Progenitor cell of endocrine pancreas (in vitro differentiated cells): Measurements from ENCODE around the gene PTTG1. TPM values are rescaled to one million over a fixed set of nuclear protein-coding genes. Genes with fewer than 3 reads are reported as not detected.

Experiments
- DNase-seq: peaks from one replicate; pipeline ENCODE4 v3.0.0; 2021; ENCODE audit warnings: low spot score; ENCODE audit not compliant: unreplicated experiment
- H3K27ac Mint-ChIP-seq: 2 replicates; pipeline ENCODE4 v1.8.0; 2021; ENCODE audit warnings: mild to moderate bottlenecking, moderate library complexity, mixed read lengths
- H3K27me3 Mint-ChIP-seq: 2 replicates; pipeline ENCODE4 v1.8.0; 2021; ENCODE audit warnings: mixed read lengths
- H3K36me3 Mint-ChIP-seq: 2 replicates; pipeline ENCODE4 v1.8.0; 2022; ENCODE audit warnings: mixed read lengths; ENCODE audit not compliant: insufficient read depth
- H3K4me1 Mint-ChIP-seq: 2 replicates; pipeline ENCODE4 v1.8.0; 2021; ENCODE audit warnings: low read depth, mixed read lengths
- H3K4me3 Mint-ChIP-seq: 2 replicates; pipeline ENCODE4 v1.8.0; 2021; ENCODE audit warnings: low read depth, mild to moderate bottlenecking, moderate library complexity, mixed read lengths
- H3K9me3 Mint-ChIP-seq: 2 replicates; pipeline ENCODE4 v1.8.0; 2021; ENCODE audit warnings: low read depth, mixed read lengths
- total RNA-seq: library from RNA; stranded (reverse); gene quantifications from 2 replicates; pipeline ENCODE4 v1.2.1, GENCODE V29; 2021
- TF ChIP-seq, protein P1 (sequence below): fragments of 200-600 bp; sonication (generic); IDR thresholded peaks from one replicate; pipeline ENCODE4 v1.5.0; 2021; ENCODE audit warnings: antibody characterized with exemption, mild to moderate bottlenecking; ENCODE audit not compliant: unreplicated experiment

PTTG1 gene
- total RNA-seq, 1 donor from 2014 or later: 50.0 TPM

DNA sequence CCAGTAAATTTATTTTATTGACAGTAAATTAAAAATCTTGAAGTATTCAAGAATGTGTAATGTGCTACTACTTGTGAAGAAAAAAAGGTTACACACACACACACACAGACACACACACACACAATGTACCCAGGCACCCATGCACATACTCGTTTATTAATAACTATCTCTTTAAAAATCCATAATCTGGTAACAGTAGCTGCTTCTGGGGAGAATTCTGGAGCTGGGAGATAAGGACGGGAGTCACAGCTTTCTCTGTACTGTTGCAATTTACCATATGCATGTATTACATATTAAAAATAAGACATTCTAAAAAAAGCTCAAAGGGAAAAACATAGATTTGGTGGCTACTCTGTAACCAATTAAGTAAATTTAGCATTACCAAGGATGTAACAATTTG, 43.3 kb upstream of the PTTG1 start:
- Mint-ChIP-seq H3K36me3 (no peaks in the 10 kb centered on the region), H3K9me3 (no peaks in the 10 kb centered on the region), H3K27me3 (peaks cover 17% of the 10 kb centered on the region), H3K27ac (no peak overlapping the region), H3K4me3 (no peak overlapping the region), H3K4me1 (no peaks in the 10 kb centered on the region)
- no peak for DNase-seq
- TF ChIP-seq, protein P1, sequence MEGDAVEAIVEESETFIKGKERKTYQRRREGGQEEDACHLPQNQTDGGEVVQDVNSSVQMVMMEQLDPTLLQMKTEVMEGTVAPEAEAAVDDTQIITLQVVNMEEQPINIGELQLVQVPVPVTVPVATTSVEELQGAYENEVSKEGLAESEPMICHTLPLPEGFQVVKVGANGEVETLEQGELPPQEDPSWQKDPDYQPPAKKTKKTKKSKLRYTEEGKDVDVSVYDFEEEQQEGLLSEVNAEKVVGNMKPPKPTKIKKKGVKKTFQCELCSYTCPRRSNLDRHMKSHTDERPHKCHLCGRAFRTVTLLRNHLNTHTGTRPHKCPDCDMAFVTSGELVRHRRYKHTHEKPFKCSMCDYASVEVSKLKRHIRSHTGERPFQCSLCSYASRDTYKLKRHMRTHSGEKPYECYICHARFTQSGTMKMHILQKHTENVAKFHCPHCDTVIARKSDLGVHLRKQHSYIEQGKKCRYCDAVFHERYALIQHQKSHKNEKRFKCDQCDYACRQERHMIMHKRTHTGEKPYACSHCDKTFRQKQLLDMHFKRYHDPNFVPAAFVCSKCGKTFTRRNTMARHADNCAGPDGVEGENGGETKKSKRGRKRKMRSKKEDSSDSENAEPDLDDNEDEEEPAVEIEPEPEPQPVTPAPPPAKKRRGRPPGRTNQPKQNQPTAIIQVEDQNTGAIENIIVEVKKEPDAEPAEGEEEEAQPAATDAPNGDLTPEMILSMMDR: no peak

DNA sequence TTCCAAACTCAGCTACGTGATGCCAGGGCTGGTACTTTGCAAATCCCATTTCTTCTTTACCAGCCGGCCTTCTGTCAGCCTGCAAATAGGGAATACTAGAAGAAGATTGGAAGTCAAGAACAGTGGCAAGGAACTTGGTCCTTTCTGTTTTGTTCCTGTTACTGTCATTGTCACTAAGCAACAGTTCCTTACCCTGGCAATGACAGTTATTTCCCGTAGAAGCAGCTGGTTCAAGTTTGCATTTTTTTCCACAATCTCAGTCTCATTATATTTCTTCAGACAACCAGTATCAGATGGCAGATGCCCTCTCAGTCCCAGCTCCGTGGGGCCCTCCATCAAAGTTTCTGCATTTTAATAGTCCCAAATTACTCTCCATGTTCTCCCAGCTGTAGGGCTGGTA, 42.1 kb upstream of the PTTG1 start:
- TF ChIP-seq, protein P1: no peak
- H3K4me1 Mint-ChIP-seq: no peaks in the 10 kb centered on the region
- no peaks in the 10 kb centered on the region for H3K36me3 Mint-ChIP-seq
- no peak for DNase-seq
- no peaks in the 10 kb centered on the region for H3K9me3 Mint-ChIP-seq
- no peak overlapping the region for H3K4me3 Mint-ChIP-seq
- H3K27me3 Mint-ChIP-seq: peaks cover 10% of the 10 kb centered on the region
- no peak overlapping the region for H3K27ac Mint-ChIP-seq

DNA sequence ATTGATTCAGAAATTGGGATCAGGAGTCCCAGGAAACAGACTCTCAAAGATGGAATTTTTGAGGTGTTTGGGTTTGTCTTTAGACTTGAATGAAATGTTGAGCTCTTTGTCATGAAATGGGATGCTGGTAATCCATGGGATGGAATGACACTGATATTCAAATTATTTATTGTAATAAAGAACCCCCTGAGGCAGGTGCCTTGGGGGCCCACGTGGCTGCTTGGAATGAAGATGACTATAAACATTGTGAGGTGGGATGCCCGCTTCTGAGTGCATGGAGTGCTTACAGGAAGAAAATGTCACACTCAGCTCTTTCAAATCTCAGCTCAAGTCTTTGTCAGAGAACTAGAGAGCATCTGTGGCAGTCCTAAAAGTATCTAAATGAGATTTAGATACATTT, 41.6 kb upstream of the PTTG1 start:
- H3K9me3 Mint-ChIP-seq: no peaks in the 10 kb centered on the region
- DNase-seq: no peak

DNA sequence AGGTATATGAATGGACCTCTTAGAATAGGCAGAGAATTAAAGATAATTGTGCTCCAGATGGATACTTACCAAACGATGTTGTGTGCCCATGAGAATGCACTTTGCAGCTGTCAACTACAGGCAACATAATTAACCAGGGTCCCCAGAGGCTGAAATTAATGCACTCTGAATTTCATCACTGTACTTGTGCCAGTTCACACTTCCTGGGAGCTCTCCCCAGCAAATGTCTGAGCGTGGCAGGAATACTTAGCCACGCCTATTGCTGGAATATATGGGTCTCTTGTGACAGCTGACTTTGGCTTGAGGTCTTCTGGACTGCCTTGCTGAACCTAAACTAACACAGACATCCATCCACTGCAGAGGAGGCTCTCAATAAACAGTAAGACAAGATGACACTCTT, 39.3 kb upstream of the PTTG1 start:
- H3K4me1 Mint-ChIP-seq: no peaks in the 10 kb centered on the region
- no peaks in the 10 kb centered on the region for H3K9me3 Mint-ChIP-seq
- H3K4me3 Mint-ChIP-seq: no peak overlapping the region
- H3K27ac Mint-ChIP-seq: no peak overlapping the region
- H3K27me3 Mint-ChIP-seq: no peaks in the 10 kb centered on the region
- DNase-seq: no peak
- TF ChIP-seq, protein P1: no peak
- H3K36me3 Mint-ChIP-seq: no peaks in the 10 kb centered on the region

More for the DNA sequence above, 41.6 kb upstream of the PTTG1 start:
- H3K27me3 Mint-ChIP-seq: peaks cover 6% of the 10 kb centered on the region
- H3K27ac Mint-ChIP-seq: no peak overlapping the region
- TF ChIP-seq, protein P1: no peak
- H3K36me3 Mint-ChIP-seq: no peaks in the 10 kb centered on the region
- no peaks in the 10 kb centered on the region for H3K4me1 Mint-ChIP-seq
- H3K4me3 Mint-ChIP-seq: no peak overlapping the region

DNA sequence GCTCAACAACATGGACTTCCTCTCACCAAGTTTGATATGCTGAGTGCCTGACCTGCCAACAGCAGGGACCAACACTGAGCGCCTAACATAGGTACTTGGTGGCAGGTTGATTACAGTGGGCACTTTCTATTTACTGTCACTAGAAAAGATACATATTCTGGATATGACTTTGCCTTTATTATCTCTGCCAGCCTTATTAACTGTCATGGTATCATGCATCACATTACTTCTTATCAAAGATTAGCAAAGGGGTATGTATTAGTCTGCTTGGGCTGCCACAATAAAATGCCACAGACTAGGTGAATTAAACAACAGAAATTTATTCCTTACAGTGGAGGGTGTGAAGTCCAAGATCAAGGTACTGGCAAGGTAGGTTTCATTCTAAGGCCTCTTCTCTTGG, 37.0 kb upstream of the PTTG1 start:
- Mint-ChIP-seq H3K27ac (no peak overlapping the region), H3K9me3 (peaks cover 15% of the 10 kb centered on the region), H3K27me3 (no peaks in the 10 kb centered on the region), H3K4me1 (no peaks in the 10 kb centered on the region), H3K4me3 (no peak overlapping the region), H3K36me3 (peaks cover 14% of the 10 kb centered on the region)
- TF ChIP-seq, protein P1: no peak
- DNase-seq: no peak
